GM18526 (cell line): ENCODE measurements around the gene CFAP65.

Experiments used
- POLR2A ChIP-seq: IDR thresholded peaks from 3 replicates; pipeline ENCODE4 v1.6.1; 2011; ENCODE audit not compliant: insufficient read length; ENCODE audit errors: extremely low read depth

CFAP65 gene

GRCh38 chr2:218959761-218960308 lies 81.5 kb downstream of the CFAP65 start:
- no peak for TF ChIP-seq POLR2A

- no peak for TF ChIP-seq POLR2A
Observed at GRCh38 chr2:218959141-218959731, 82.1 kb downstream of the CFAP65 start, which contains the start of gene CDK5R2. CDK5R2 (plus strand) TSS chr2:218959666; CDS start chr2:218959821, 155 bp downstream.

GRCh38 chr2:218958276-218958675 lies 83.0 kb downstream of the CFAP65 start:
- TF ChIP-seq POLR2A, result no peak

DNA sequence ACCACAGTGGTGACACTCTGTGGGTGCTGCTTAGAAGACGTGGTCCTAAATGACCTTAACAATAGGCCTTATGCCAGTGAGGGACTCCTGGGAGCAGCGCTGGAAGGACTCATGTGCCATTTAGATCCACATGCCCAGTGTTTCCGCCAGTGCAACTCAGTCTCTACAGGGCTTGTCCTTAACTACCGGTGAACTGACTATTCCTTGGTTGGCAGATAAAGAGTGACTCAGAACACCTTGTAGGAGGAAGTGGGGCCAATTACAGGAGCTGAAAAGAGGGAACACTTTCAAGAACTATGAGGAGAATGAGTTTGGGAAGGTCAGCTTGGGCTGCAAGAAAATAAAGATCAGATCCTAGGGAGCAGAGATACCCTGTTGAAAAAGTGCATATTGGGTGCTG lies 83.6 kb downstream of the CFAP65 start:
- no peak for TF ChIP-seq POLR2A

DNA sequence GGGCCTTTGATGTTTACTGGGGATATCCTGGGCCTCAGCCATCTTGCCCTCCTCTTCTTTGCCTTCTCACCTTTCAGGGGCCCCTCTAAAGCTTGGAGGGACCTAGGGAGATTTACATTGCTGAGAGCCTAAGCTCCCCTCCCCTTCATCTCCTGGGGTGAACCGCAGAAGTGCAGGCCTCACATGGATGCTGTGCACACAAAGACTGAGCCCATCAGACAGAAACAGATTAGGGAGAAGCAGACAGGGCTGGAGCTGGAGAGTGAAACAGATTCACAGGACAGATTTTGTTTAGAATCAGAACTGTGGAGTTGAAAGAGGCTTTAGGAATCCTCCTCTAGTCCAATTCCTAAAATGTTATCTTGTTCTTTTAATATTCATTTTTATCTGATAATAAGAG lies 85.3 kb downstream of the CFAP65 start:
- no peak for TF ChIP-seq POLR2A

DNA sequence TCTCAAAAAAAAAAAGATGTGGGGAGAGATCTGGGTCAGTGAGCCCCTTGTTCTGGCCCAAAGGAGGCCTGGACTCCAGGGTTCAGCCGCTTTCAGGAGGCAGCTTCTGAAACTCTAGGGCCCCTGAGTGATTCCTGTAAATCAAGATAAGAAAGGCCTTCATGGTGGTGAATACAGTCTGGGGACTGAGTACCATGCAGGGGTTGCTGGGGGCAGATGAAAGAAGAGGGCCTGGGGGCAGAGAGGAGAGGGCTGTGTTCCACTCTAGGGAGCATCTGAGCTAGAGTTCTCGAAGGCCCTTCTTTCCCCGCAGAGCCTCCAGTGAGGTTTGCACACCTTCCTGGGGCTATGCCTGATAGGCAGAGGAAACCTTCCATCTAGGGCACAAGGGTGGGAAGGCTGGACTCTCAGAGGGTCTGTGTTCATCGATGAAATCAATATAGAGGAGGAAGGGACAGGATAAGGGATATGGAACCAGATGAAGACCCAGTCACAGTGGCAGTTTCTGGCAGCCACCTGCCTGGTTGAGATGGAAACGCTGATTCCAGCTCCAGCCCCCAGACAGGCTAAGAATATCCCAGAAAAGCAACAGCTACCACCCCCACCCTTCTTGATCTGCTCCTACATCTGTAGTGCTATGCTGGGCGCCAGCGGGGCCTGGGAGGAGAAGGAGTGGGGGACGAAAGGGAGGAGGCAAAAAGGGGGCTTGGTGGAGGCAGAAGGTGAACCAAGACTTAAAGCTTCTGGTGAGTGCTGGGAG lies 86.6 kb downstream of the CFAP65 start:
- no peak for TF ChIP-seq POLR2A

- no peak for TF ChIP-seq POLR2A
Observed at GRCh38 chr2:218953366-218953954, 87.9 kb downstream of the CFAP65 start.
